DMS53 (cell line): ENCODE results near the gene PCBD2.

Experiments
- DNase-seq: peaks from one replicate; lab custom pipeline; 2025; lab: John Stamatoyannopoulos, UW

The PCBD2 gene

GRCh38 chr5:135007749-135008363, 102.9 kb downstream of the PCBD2 start:
- no peak for DNase-seq

DNA sequence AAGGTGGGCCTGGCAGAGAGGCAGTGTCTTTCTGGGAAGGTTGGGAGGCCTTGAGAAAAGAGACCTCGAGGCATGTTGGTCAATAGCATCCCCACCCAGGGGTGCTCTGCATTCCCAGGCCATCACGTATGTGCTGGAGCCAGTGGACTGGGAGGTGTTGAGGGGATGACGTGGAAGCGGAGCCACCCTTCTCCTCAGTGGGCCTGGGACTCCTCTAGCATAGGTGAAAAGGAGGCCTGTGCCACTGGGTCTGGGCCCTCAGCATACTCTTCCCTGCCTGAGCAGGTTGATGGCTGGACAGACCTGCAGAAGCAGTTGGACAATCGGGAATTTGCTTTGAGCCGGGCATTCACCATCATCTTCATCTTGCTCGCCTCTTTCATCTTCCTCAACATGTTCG, 103.6 kb downstream of the PCBD2 start:
- no peak for DNase-seq

DNA sequence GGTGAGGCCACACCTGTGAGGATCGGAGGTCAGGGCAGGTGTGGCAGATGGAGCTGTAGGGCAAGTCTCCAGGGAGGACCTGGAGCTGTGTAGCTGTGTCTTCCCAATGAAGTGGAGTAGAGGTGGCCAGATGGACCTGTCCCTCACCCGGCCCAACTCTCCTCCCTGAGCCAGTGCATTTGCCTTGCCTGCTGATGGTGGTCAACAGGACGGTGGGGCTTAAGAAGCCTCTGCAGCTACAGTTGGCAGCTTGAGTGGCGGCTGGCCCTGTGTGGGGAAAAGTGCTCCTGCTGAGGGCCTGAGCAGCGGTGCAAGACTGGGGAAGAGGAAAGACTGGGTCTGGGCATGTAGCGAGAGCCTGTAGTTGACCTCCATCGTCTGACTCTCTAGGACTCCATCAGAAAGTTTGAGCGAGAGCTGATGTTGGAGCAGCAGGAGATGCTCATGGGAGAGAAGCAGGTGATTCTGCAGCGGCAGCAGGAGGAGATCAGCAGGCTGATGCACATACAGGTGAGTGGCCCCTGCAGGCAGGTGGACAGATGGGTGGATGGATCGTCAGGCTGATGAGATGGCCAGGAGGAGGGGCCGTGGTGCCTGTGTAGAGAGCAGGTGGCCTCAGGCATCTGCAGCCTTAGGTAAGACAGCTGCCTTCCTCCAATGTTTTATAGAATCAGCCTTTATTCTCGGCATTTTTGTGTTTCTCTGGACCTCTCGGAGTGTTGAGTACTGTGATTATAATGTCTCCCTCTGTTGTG, 104.2 kb downstream of the PCBD2 start:
- DNase-seq = peak; percentile 97

DNA sequence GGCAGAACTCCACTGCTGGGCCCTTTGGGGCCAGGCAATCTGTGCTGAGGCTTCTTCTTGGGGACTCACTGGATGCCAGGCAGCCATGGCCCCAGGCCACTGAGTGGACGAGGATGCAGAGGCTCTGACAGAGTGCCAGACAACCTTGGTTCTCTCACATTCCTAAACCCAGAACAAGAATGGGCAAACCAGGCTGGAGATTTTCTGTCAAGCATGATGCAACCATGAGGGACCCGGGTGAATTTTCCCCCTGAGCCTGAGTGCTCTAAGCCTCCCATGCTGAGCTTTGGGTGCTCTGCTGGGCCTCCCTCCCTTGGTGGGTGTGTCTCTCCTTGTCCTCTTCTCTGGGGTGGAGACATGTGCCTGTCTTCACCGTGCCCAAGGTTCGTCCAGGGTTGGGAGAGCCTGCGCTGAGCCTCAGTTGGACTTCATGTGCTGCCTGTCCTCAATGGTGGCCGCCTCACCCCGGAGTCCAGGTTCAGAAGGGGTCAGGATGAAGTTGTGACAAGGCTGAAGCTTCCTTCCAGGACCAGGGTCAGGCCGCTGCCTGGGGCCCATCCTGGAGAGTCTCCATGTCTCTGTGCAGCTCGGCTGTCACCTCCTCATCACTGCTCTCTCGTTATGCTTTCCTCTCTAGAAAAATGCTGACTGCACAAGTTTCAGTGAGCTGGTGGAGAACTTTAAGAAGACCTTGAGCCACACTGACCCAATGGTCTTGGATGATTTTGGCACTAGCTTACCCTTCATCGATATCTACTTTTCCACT, 105.0 kb downstream of the PCBD2 start:
- peak; percentile 74 for DNase-seq

DNA sequence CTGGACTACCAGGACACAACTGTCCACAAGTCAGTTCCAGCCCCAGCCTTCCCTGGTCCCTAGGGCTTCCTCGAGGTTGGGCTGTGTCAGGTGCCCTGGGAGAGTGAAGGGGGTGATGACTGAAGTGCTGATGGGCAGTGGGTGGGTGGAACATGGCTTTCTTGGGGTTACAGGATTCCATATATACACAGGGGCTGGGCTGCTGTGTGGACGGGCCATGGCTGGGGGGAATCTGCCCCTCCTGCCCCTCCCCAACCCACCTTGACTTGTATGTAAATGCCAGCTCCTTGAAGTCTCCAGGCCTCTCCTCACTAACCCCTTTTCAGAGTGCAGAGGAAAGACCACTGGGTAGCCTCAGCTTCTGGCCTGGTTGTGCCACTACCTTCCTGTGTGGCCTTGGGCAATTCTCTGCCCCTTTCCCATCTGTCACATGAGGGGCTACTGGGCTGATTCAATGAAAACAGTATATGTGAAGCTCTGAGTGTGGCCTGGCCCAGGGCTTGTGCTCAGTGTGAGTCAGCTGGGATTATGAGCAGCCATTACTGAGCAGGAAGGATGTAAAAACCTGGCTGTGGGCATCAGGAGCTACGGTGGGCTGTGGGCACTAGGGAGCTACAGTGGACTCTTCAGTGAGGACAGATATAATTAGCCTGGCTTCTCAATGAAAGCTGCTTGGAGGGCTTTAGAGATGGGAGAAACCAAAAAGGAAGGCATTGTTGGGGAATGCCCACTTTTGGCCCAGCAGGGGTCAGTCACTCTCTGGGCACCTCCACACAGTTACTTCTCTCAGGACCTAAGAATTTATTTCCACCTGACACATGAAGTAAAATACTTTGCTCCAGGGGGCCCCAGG, 105.8 kb downstream of the PCBD2 start:
- DNase-seq = peak; percentile 46

DNA sequence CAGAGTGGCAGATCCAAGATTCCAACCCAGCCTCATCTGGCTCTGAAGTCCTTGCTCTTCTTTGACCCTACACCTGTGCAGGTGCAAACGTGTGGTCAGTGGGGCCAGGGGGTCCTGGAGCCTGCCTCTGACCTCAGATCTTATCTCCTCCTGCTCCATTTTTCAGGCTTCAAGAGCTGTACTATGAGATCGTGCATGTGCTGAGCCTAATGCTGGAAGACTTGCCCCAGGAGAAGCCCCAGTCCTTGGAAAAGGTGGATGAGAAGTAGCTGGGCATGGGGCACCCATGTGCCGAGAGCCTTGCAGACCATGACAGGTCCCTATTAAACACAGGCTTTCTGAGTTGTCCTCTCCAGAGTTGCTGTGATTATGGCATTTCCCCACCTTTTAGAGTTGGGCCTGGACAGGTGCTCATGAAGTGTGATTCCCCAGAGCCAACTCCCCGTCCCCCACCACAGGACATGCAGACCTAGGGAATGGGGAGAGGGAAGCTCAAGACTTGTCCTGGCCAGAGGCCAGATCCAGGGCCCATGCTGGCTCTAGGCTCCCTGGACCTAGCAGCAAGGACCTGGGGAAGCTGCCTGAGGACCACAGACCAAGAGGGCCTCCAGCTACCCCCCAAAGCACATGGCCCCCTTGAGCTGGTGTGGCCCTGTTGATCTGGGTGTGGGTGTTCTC, 106.6 kb downstream of the PCBD2 start:
- DNase-seq = no peak

DNA sequence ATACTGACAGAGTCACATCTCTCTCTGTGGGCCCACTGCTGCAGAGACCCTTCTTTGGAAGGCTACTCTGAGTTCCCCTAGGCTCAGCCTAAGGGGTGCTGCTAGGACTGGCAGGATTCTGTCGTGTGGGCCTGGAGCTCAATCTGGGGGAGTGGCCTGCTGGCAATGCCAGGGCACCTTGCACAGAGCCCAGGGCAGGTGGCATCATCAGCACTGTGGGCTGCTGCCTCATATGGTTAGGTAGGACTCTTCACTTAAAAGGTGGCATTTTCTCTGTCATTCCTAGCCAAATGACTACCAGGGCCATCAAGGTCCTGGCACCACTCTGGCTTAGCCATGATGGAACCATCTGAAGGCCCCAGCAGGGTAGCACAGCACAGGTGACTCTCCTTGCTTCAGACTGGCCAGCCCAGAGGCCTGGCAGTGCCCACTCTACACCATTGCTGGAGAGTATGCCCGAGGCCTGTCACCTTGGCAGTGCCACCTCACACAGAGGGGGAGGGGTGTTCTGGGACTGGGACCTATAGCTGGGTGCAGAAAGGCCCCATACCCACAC, 107.2 kb downstream of the PCBD2 start:
- DNase-seq = no peak
